GM18520 (cell line): Measurements from ENCODE around the gene TMED1.

Experiments
- ATAC-seq: cut with Tn5 transposase; IDR thresholded peaks from one replicate; pipeline ENCODE4 v1.9.1; 2021; ENCODE audit not compliant: unreplicated experiment

The TMED1 gene

GRCh38 chr19:10831987-10832938 lies 3.7 kb downstream of the TMED1 start:
- no peak for ATAC-seq

GRCh38 chr19:10830931-10831779 lies 4.9 kb downstream of the TMED1 start:
- no peak for ATAC-seq

GRCh38 chr19:10830370-10830769 lies 5.6 kb downstream of the TMED1 start:
- no peak for ATAC-seq

- ATAC-seq = no peak
These were observed 6.0 kb downstream of the TMED1 start for GRCh38 chr19:10829967-10830366.

GRCh38 chr19:10828981-10829821 lies 6.8 kb downstream of the TMED1 start:
- ATAC-seq = no peak

GRCh38 chr19:10826846-10827245 lies 9.2 kb downstream of the TMED1 start:
- no peak for ATAC-seq

- ATAC-seq = no peak
These were observed 9.8 kb downstream of the TMED1 start for GRCh38 chr19:10826231-10826630.

GRCh38 chr19:10823690-10824089 lies 12.3 kb downstream of the TMED1 start:
- no peak for ATAC-seq

GRCh38 chr19:10820173-10820572 lies 15.8 kb downstream of the TMED1 start:
- no peak for ATAC-seq

GRCh38 chr19:10819124-10820060 lies 16.6 kb downstream of the TMED1 start:
- ATAC-seq = no peak

- ATAC-seq = no peak
These were observed 17.5 kb downstream of the TMED1 start for GRCh38 chr19:10818301-10819123.

GRCh38 chr19:10817291-10818038 lies 18.5 kb downstream of the TMED1 start:
- ATAC-seq = no peak

- ATAC-seq = no peak
These were observed 19.3 kb downstream of the TMED1 start for GRCh38 chr19:10816691-10817090.

GRCh38 chr19:10815969-10816644 lies 19.9 kb downstream of the TMED1 start:
- no peak for ATAC-seq

- no peak for ATAC-seq
These were observed 20.9 kb downstream of the TMED1 start for GRCh38 chr19:10815007-10815536.

- no peak for ATAC-seq
These were observed 23.1 kb downstream of the TMED1 start for GRCh38 chr19:10812902-10813404.

- ATAC-seq = no peak
These were observed 23.8 kb downstream of the TMED1 start for GRCh38 chr19:10812196-10812595.
